ENCODE data around the gene MPPED1. TPM values are rescaled to one million over a fixed set of nuclear protein-coding genes. Genes with fewer than 3 reads are reported as not detected.

Gene MPPED1
- total RNA-seq, 1 donor from 2014 or later: 0.18 TPM

- Mint-ChIP-seq H3K4me1 (ENCODE audit: unreplicated experiment) (no peaks in the 10 kb centered on the region), H3K27ac (ENCODE audit: unreplicated experiment) (no peak overlapping the region), H3K4me3 (ENCODE audit: unreplicated experiment) (no peak overlapping the region), H3K9me3 (ENCODE audit: unreplicated experiment) (no peaks in the 10 kb centered on the region), H3K36me3 (ENCODE audit: low read depth, unreplicated experiment) (no peaks in the 10 kb centered on the region), H3K27me3 (ENCODE audit: unreplicated experiment) (peaks cover 2% of the 10 kb centered on the region)
- no peak for DNase-seq (ENCODE audit: low spot score)
- no peak for TF ChIP-seq CTCF (IDR thresholded peaks at IDR 0.05; ENCODE audit: unreplicated experiment)
Observed at GRCh38 chr22:43506487-43506886, 94.7 kb downstream of the MPPED1 start.

- no peak for DNase-seq (ENCODE audit: low spot score)
- Mint-ChIP-seq H3K27ac (ENCODE audit: unreplicated experiment) (no peak overlapping the region), H3K36me3 (ENCODE audit: low read depth, unreplicated experiment) (no peaks in the 10 kb centered on the region), H3K9me3 (ENCODE audit: unreplicated experiment) (no peaks in the 10 kb centered on the region), H3K4me1 (ENCODE audit: unreplicated experiment) (no peaks in the 10 kb centered on the region), H3K4me3 (ENCODE audit: unreplicated experiment) (no peak overlapping the region), H3K27me3 (ENCODE audit: unreplicated experiment) (no peaks in the 10 kb centered on the region)
- TF ChIP-seq CTCF (IDR thresholded peaks at IDR 0.05; ENCODE audit: unreplicated experiment): no peak
Observed at GRCh38 chr22:43507235-43507634, 95.4 kb downstream of the MPPED1 start.

GRCh38 chr22:43508489-43508888, 96.7 kb downstream of the MPPED1 start:
- H3K27ac Mint-ChIP-seq (ENCODE audit: unreplicated experiment): no peak overlapping the region

GRCh38 chr22:43509337-43509736, 97.5 kb downstream of the MPPED1 start:
- H3K27me3 Mint-ChIP-seq (ENCODE audit: unreplicated experiment): peaks cover 7% of the 10 kb centered on the region
- H3K36me3 Mint-ChIP-seq (ENCODE audit: low read depth, unreplicated experiment): no peaks in the 10 kb centered on the region
- no peak for DNase-seq (ENCODE audit: low spot score)
- TF ChIP-seq CTCF (IDR thresholded peaks at IDR 0.05; ENCODE audit: unreplicated experiment): no peak
- H3K4me1 Mint-ChIP-seq (ENCODE audit: unreplicated experiment): no peaks in the 10 kb centered on the region
- no peaks in the 10 kb centered on the region for H3K9me3 Mint-ChIP-seq (ENCODE audit: unreplicated experiment)
- no peak overlapping the region for H3K27ac Mint-ChIP-seq (ENCODE audit: unreplicated experiment)
- no peak overlapping the region for H3K4me3 Mint-ChIP-seq (ENCODE audit: unreplicated experiment)

More at GRCh38 chr22:43508489-43508888, 96.7 kb downstream of the MPPED1 start:
- peaks cover 5% of the 10 kb centered on the region for H3K27me3 Mint-ChIP-seq (ENCODE audit: unreplicated experiment)
- H3K4me1 Mint-ChIP-seq (ENCODE audit: unreplicated experiment): no peaks in the 10 kb centered on the region
- no peak overlapping the region for H3K4me3 Mint-ChIP-seq (ENCODE audit: unreplicated experiment)
- H3K9me3 Mint-ChIP-seq (ENCODE audit: unreplicated experiment): no peaks in the 10 kb centered on the region
- no peaks in the 10 kb centered on the region for H3K36me3 Mint-ChIP-seq (ENCODE audit: low read depth, unreplicated experiment)
- TF ChIP-seq CTCF (IDR thresholded peaks at IDR 0.05; ENCODE audit: unreplicated experiment): no peak
- no peak for DNase-seq (ENCODE audit: low spot score)

GRCh38 chr22:43510281-43511070, 98.7 kb downstream of the MPPED1 start:
- Mint-ChIP-seq H3K9me3 (ENCODE audit: unreplicated experiment) (no peaks in the 10 kb centered on the region), H3K27me3 (ENCODE audit: unreplicated experiment) (peaks cover 7% of the 10 kb centered on the region), H3K4me1 (ENCODE audit: unreplicated experiment) (no peaks in the 10 kb centered on the region), H3K4me3 (ENCODE audit: unreplicated experiment) (no peak overlapping the region), H3K27ac (ENCODE audit: unreplicated experiment) (no peak overlapping the region), H3K36me3 (ENCODE audit: low read depth, unreplicated experiment) (no peaks in the 10 kb centered on the region)
- DNase-seq (ENCODE audit: low spot score): no peak
- TF ChIP-seq CTCF (IDR thresholded peaks at IDR 0.05; ENCODE audit: unreplicated experiment): no peak

Data from endothelial cell (in vitro differentiated cells).